ENCODE measurements around the gene KLHL33. TPM values are rescaled to one million over a fixed set of nuclear protein-coding genes. Genes with fewer than 3 reads are reported as not detected.

KLHL33 gene
- total and polyA plus RNA-seq, 7 experiments from 2014 or later: 0.14 to 0.51 (median 0.23) TPM; not detected in 3

- no peaks in the 10 kb centered on the region for H3K4me1 ChIP-seq (ENCODE audit: control insufficient read depth in 2 of 2, insufficient read depth in 2 of 2, low read length in 2 of 2)
- CTCF ChIA-PET: no interaction called here
- peaks cover 33 to 94% (median 48%) of the 10 kb centered on the region in 3 experiments for H3K36me3 ChIP-seq (ENCODE audit: control insufficient read depth in 2 of 3, insufficient read depth in 3 of 3, low read length in 3 of 3)
- H3K27ac ChIP-seq (ENCODE audit: low read depth, low read length): no peak overlapping the region
- Mint-ChIP-seq H3K4me1 (peaks cover 0 to 7% (median 0%) of the 10 kb centered on the region in 7 donors), H3K27ac (no peak overlapping the region), H3K27me3 (no peaks in the 10 kb centered on the region), H3K9me3 (no peaks in the 10 kb centered on the region), H3K36me3 (peaks cover 20 to 78% (median 34%) of the 10 kb centered on the region in 5 donors), H3K4me3 (no peak overlapping the region)
- no peak for ATAC-seq
- no peak overlapping the region for H3K4me3 ChIP-seq (ENCODE audit: low read length)
- no peaks in the 10 kb centered on the region for H3K27me3 ChIP-seq (ENCODE audit: control insufficient read depth in 2 of 2, insufficient read depth in 2 of 2, low read length in 2 of 2)
- POLR2A ChIA-PET: no interaction called here
- no peaks in the 10 kb centered on the region for H3K9me3 ChIP-seq (ENCODE audit: control insufficient read depth in 2 of 3, low read length in 3 of 3)
- no peak for DNase-seq
- intact Hi-C loops (cut with micrococcal nuclease): no loop called here
Observed at GRCh38 chr14:20386276-20386855, 49.6 kb downstream of the KLHL33 start.

- no peak for DNase-seq
- H3K4me1 Mint-ChIP-seq: peaks cover 0 to 7% (median 0%) of the 10 kb centered on the region in 7 donors
- H3K27ac Mint-ChIP-seq: no peak overlapping the region
- no peak overlapping the region for H3K27ac ChIP-seq (ENCODE audit: low read depth, low read length)
- POLR2A ChIA-PET: no interaction called here
- H3K27me3 ChIP-seq (ENCODE audit: control insufficient read depth in 2 of 2, insufficient read depth in 2 of 2, low read length in 2 of 2): no peaks in the 10 kb centered on the region
- no peaks in the 10 kb centered on the region for H3K9me3 Mint-ChIP-seq
- CTCF ChIA-PET: interaction anchor here (0.8 kb wide), 1 partner anchor 126 kb away, joined by 3 read pairs; no protein-coding TSS in a partner anchor
- no peak overlapping the region for H3K4me3 Mint-ChIP-seq
- no peaks in the 10 kb centered on the region for H3K9me3 ChIP-seq (ENCODE audit: control insufficient read depth in 2 of 3, low read length in 3 of 3)
- peaks cover 36 to 96% (median 47%) of the 10 kb centered on the region in 3 experiments for H3K36me3 ChIP-seq (ENCODE audit: control insufficient read depth in 2 of 3, insufficient read depth in 3 of 3, low read length in 3 of 3)
- no peaks in the 10 kb centered on the region for H3K4me1 ChIP-seq (ENCODE audit: control insufficient read depth in 2 of 2, insufficient read depth in 2 of 2, low read length in 2 of 2)
- no peak overlapping the region for H3K4me3 ChIP-seq (ENCODE audit: low read length)
- peaks cover 16 to 80% (median 36%) of the 10 kb centered on the region in 5 donors for H3K36me3 Mint-ChIP-seq
- no peaks in the 10 kb centered on the region for H3K27me3 Mint-ChIP-seq
- no peak for ATAC-seq
- intact Hi-C loops (cut with micrococcal nuclease): no loop called here
Observed at GRCh38 chr14:20384886-20385285, 51.1 kb downstream of the KLHL33 start.

GRCh38 chr14:20384321-20384720 is 51.6 kb downstream of the KLHL33 start:
- Mint-ChIP-seq H3K9me3 (no peaks in the 10 kb centered on the region), H3K4me1 (peaks cover 0 to 6% (median 0%) of the 10 kb centered on the region in 7 donors), H3K27ac (no peak overlapping the region), H3K27me3 (no peaks in the 10 kb centered on the region), H3K4me3 (no peak overlapping the region), H3K36me3 (peaks cover 17 to 80% (median 36%) of the 10 kb centered on the region in 5 donors)
- Histone ChIP-seq H3K27me3 (ENCODE audit: control insufficient read depth in 2 of 2, insufficient read depth in 2 of 2, low read length in 2 of 2) (no peaks in the 10 kb centered on the region), H3K4me1 (ENCODE audit: control insufficient read depth in 2 of 2, insufficient read depth in 2 of 2, low read length in 2 of 2) (no peaks in the 10 kb centered on the region), H3K27ac (ENCODE audit: low read depth, low read length) (no peak overlapping the region), H3K36me3 (ENCODE audit: control insufficient read depth in 2 of 3, insufficient read depth in 3 of 3, low read length in 3 of 3) (peaks cover 36 to 96% (median 48%) of the 10 kb centered on the region in 3 experiments), H3K4me3 (ENCODE audit: low read length) (no peak overlapping the region), H3K9me3 (ENCODE audit: control insufficient read depth in 2 of 3, low read length in 3 of 3) (no peaks in the 10 kb centered on the region)
- DNase-seq: no peak
- ChIA-PET POLR2A (no interaction called here), CTCF (no interaction called here)
- intact Hi-C loops (cut with micrococcal nuclease): no loop called here
- ATAC-seq: no peak

GRCh38 chr14:20383636-20384035 is 52.3 kb downstream of the KLHL33 start:
- no peak overlapping the region for H3K27ac ChIP-seq (ENCODE audit: low read depth, low read length)
- H3K4me1 Mint-ChIP-seq: peaks cover 0 to 5% (median 0%) of the 10 kb centered on the region in 7 donors
- H3K4me1 ChIP-seq (ENCODE audit: control insufficient read depth in 2 of 2, insufficient read depth in 2 of 2, low read length in 2 of 2): no peaks in the 10 kb centered on the region
- H3K4me3 ChIP-seq (ENCODE audit: low read length): no peak overlapping the region
- H3K36me3 ChIP-seq (ENCODE audit: control insufficient read depth in 2 of 3, insufficient read depth in 3 of 3, low read length in 3 of 3): peaks cover 36 to 96% (median 45%) of the 10 kb centered on the region in 3 experiments
- no peaks in the 10 kb centered on the region for H3K27me3 ChIP-seq (ENCODE audit: control insufficient read depth in 2 of 2, insufficient read depth in 2 of 2, low read length in 2 of 2)
- peak overlapping the region in 1 of 9 donors; percentile 59 for H3K27ac Mint-ChIP-seq
- CTCF ChIA-PET: interaction anchor here (0.6 kb wide), 1 partner anchor 145 kb away, joined by 3 read pairs; no protein-coding TSS in a partner anchor
- no peaks in the 10 kb centered on the region for H3K27me3 Mint-ChIP-seq
- ATAC-seq: no peak
- no peaks in the 10 kb centered on the region for H3K9me3 Mint-ChIP-seq
- POLR2A ChIA-PET: no interaction called here
- peaks cover 14 to 77% (median 32%) of the 10 kb centered on the region in 5 donors for H3K36me3 Mint-ChIP-seq
- H3K9me3 ChIP-seq (ENCODE audit: control insufficient read depth in 2 of 3, low read length in 3 of 3): no peaks in the 10 kb centered on the region
- intact Hi-C loops (cut with micrococcal nuclease): no loop called here
- no peak overlapping the region for H3K4me3 Mint-ChIP-seq
- DNase-seq: no peak

GRCh38 chr14:20383032-20383431 is 52.9 kb downstream of the KLHL33 start:
- Histone ChIP-seq H3K27ac (ENCODE audit: low read depth, low read length) (no peak overlapping the region), H3K4me1 (ENCODE audit: control insufficient read depth in 2 of 2, insufficient read depth in 2 of 2, low read length in 2 of 2) (no peaks in the 10 kb centered on the region), H3K36me3 (ENCODE audit: control insufficient read depth in 2 of 3, insufficient read depth in 3 of 3, low read length in 3 of 3) (peaks cover 31 to 96% (median 49%) of the 10 kb centered on the region in 3 experiments), H3K27me3 (ENCODE audit: control insufficient read depth in 2 of 2, insufficient read depth in 2 of 2, low read length in 2 of 2) (no peaks in the 10 kb centered on the region), H3K4me3 (ENCODE audit: low read length) (no peak overlapping the region), H3K9me3 (ENCODE audit: control insufficient read depth in 2 of 3, low read length in 3 of 3) (no peaks in the 10 kb centered on the region)
- Mint-ChIP-seq H3K4me3 (no peak overlapping the region), H3K27ac (no peak overlapping the region), H3K9me3 (no peaks in the 10 kb centered on the region), H3K27me3 (no peaks in the 10 kb centered on the region), H3K4me1 (peaks cover 0 to 2% (median 0%) of the 10 kb centered on the region in 7 donors), H3K36me3 (peaks cover 14 to 76% (median 25%) of the 10 kb centered on the region in 5 donors)
- POLR2A ChIA-PET: no interaction called here
- DNase-seq (no peak), ATAC-seq (no peak)
- CTCF ChIA-PET: interaction anchor here (0.6 kb wide), 1 partner anchor 146 kb away, joined by 3 read pairs; no protein-coding TSS in a partner anchor
- intact Hi-C loops (cut with micrococcal nuclease): no loop called here

GRCh38 chr14:20382526-20382925 is 53.4 kb downstream of the KLHL33 start:
- H3K36me3 ChIP-seq (ENCODE audit: control insufficient read depth in 2 of 3, insufficient read depth in 3 of 3, low read length in 3 of 3): peaks cover 26 to 96% (median 45%) of the 10 kb centered on the region in 3 experiments
- H3K4me1 Mint-ChIP-seq: no peaks in the 10 kb centered on the region
- no peaks in the 10 kb centered on the region for H3K27me3 ChIP-seq (ENCODE audit: control insufficient read depth in 2 of 2, insufficient read depth in 2 of 2, low read length in 2 of 2)
- H3K27ac ChIP-seq (ENCODE audit: low read depth, low read length): no peak overlapping the region
- DNase-seq (no peak), ATAC-seq (no peak)
- H3K4me3 Mint-ChIP-seq: no peak overlapping the region
- POLR2A ChIA-PET: no interaction called here
- H3K36me3 Mint-ChIP-seq: peaks cover 16 to 76% (median 20%) of the 10 kb centered on the region in 5 donors
- no peaks in the 10 kb centered on the region for H3K9me3 ChIP-seq (ENCODE audit: control insufficient read depth in 2 of 3, low read length in 3 of 3)
- H3K4me3 ChIP-seq (ENCODE audit: low read length): no peak overlapping the region
- H3K4me1 ChIP-seq (ENCODE audit: control insufficient read depth in 2 of 2, insufficient read depth in 2 of 2, low read length in 2 of 2): no peaks in the 10 kb centered on the region
- H3K9me3 Mint-ChIP-seq: no peaks in the 10 kb centered on the region
- intact Hi-C loops (cut with micrococcal nuclease): no loop called here
- CTCF ChIA-PET: no interaction called here
- peak overlapping the region in 1 of 9 donors; percentile 46 for H3K27ac Mint-ChIP-seq
- H3K27me3 Mint-ChIP-seq: no peaks in the 10 kb centered on the region

GRCh38 chr14:20381341-20381740 is 54.6 kb downstream of the KLHL33 start:
- no peaks in the 10 kb centered on the region for H3K27me3 ChIP-seq (ENCODE audit: control insufficient read depth in 2 of 2, insufficient read depth in 2 of 2, low read length in 2 of 2)
- ATAC-seq (no peak), DNase-seq (no peak)
- intact Hi-C loops (cut with micrococcal nuclease): no loop called here
- H3K27ac ChIP-seq (ENCODE audit: low read depth, low read length): no peak overlapping the region
- H3K9me3 ChIP-seq (ENCODE audit: control insufficient read depth in 2 of 3, low read length in 3 of 3): no peaks in the 10 kb centered on the region
- POLR2A ChIA-PET: no interaction called here
- peak overlapping the region in 1 of 9 donors; percentile 25 for H3K27ac Mint-ChIP-seq
- H3K36me3 ChIP-seq (ENCODE audit: control insufficient read depth in 2 of 3, insufficient read depth in 3 of 3, low read length in 3 of 3): peaks cover 21 to 97% (median 44%) of the 10 kb centered on the region in 3 experiments
- H3K4me3 Mint-ChIP-seq: no peak overlapping the region
- no peaks in the 10 kb centered on the region for H3K4me1 ChIP-seq (ENCODE audit: control insufficient read depth in 2 of 2, insufficient read depth in 2 of 2, low read length in 2 of 2)
- no peaks in the 10 kb centered on the region for H3K4me1 Mint-ChIP-seq
- H3K4me3 ChIP-seq (ENCODE audit: low read length): no peak overlapping the region
- no peaks in the 10 kb centered on the region for H3K27me3 Mint-ChIP-seq
- no peaks in the 10 kb centered on the region for H3K9me3 Mint-ChIP-seq
- peaks cover 20 to 74% (median 22%) of the 10 kb centered on the region in 5 donors for H3K36me3 Mint-ChIP-seq
- CTCF ChIA-PET: no interaction called here

Data from naive thymus-derived CD4-positive, alpha-beta T cell (primary cell).